IMR-90 (cell line): ENCODE measurements around the gene FAM110D. TPM values are rescaled to one million over a fixed set of nuclear protein-coding genes. Genes with fewer than 3 reads are reported as not detected.

Source experiments
- ATAC-seq: fragments of 200-7000 bp; cut with Tn5 transposase; 2 replicates; pipeline ENCODE4 v1.9.1; 2020; ENCODE audit warnings: low read depth, mild to moderate bottlenecking, moderate library complexity
- BruUV-seq: library from RNA; stranded (reverse); fragments of 400-500 nt; replicated peaks from 2 replicates; lab custom pipeline; 2021; lab: Mats Ljungman, UMichigan
- CTCF ChIA-PET: fragments of 300-600 bp; formaldehyde crosslinking; extraction: SDS; loops from one replicate; lab custom pipeline; 2021; ENCODE audit warnings: antibody characterized with exemption; lab: Yijun Ruan, JAX
- POLR2A ChIA-PET: fragments of 300-600 bp; sonication (Branson Sonifier 250); formaldehyde crosslinking; loops from one replicate; lab custom pipeline; 2022; ENCODE audit warnings: antibody characterized with exemption; ENCODE audit not compliant: unreplicated experiment; lab: Charles Lee
- DNase-seq: peaks from one replicate; pipeline ENCODE4 v3.0.0; 2013
- H2AFZ ChIP-seq: replicated peaks from 2 replicates; pipeline ENCODE3; 2013; ENCODE audit warnings: low read length, mild to moderate bottlenecking; ENCODE audit not compliant: poor library complexity
- H2AK5ac ChIP-seq: 2 replicates; pipeline ENCODE4 v1.6.1; 2013; ENCODE audit warnings: low read depth, low read length, inconsistent platforms
- H2AK9ac ChIP-seq: replicated peaks from 2 replicates; pipeline ENCODE3; 2013; ENCODE audit warnings: mild to moderate bottlenecking, low read depth, low read length, moderate library complexity; ENCODE audit not compliant: poor library complexity
- H2BK120ac ChIP-seq: 2 replicates; pipeline ENCODE4 v1.6.1; 2013; ENCODE audit warnings: low read depth, low read length, inconsistent platforms
- H2BK15ac ChIP-seq: 3 replicates; pipeline ENCODE4 v1.6.1; 2013; ENCODE audit warnings: low read depth, low read length, inconsistent platforms
- H2BK20ac ChIP-seq: 2 replicates; pipeline ENCODE4 v1.6.1; 2013; ENCODE audit warnings: low read depth, mild to moderate bottlenecking, inconsistent platforms, low read length, moderate library complexity
- H2BK5ac ChIP-seq: 2 replicates; pipeline ENCODE4 v1.6.1; 2013; ENCODE audit warnings: mild to moderate bottlenecking, low read depth, low read length, inconsistent platforms; ENCODE audit not compliant: poor library complexity, severe bottlenecking
- H3K14ac ChIP-seq: replicated peaks from 2 replicates; pipeline ENCODE4 v1.6.1; 2013; ENCODE audit warnings: low read depth, low read length, inconsistent platforms
- H3K18ac ChIP-seq: 2 replicates; pipeline ENCODE4 v1.6.1; 2013; ENCODE audit warnings: low read depth, low read length, control low read depth
- H3K23ac ChIP-seq: 2 replicates; pipeline ENCODE4 v1.6.1; 2013; ENCODE audit warnings: low read depth, low read length, inconsistent platforms
- H3K27ac ChIP-seq: 2 replicates; pipeline ENCODE4 v1.5.1; 2013; ENCODE audit warnings: mild to moderate bottlenecking, control low read depth, low read length; ENCODE audit not compliant: insufficient read depth
- H3K27me3 ChIP-seq: 2 replicates; pipeline ENCODE4 v1.6.1; 2013; ENCODE audit warnings: low read length; ENCODE audit not compliant: control insufficient read depth, insufficient read depth
- H3K36me3 ChIP-seq: 2 replicates; pipeline ENCODE4 v1.6.1; 2013; ENCODE audit warnings: low read length, mixed read lengths; ENCODE audit not compliant: control insufficient read depth, insufficient read depth
- H3K4ac ChIP-seq: 2 replicates; pipeline ENCODE4 v1.6.1; 2013; ENCODE audit warnings: low read depth, low read length, inconsistent platforms
- H3K4me1 ChIP-seq: 2 replicates; pipeline ENCODE4 v1.6.1; 2013; ENCODE audit warnings: low read length, mixed read lengths; ENCODE audit not compliant: control insufficient read depth, insufficient read depth
- H3K4me2 ChIP-seq: 2 replicates; pipeline ENCODE4 v1.6.1; 2013; ENCODE audit warnings: low read depth, mild to moderate bottlenecking, control low read depth, low read length, moderate library complexity
- H3K4me3 ChIP-seq: 2 replicates; pipeline ENCODE4 v1.5.1; 2013; ENCODE audit warnings: low read depth, mild to moderate bottlenecking, control low read depth, low read length, moderate library complexity; ENCODE audit not compliant: insufficient read depth
- H3K56ac ChIP-seq: 2 replicates; pipeline ENCODE4 v1.6.1; 2013; ENCODE audit warnings: low read length, inconsistent platforms; ENCODE audit not compliant: insufficient read depth; ENCODE audit errors: extremely low read depth
- H3K79me1 ChIP-seq, 2 experiments: 2 replicates each; pipeline ENCODE4 v1.6.1; 2013; ENCODE audit warnings: low read length in 2 of 2, inconsistent platforms in 1 of 2, low read depth in 1 of 2
- H3K9ac ChIP-seq: 2 replicates; pipeline ENCODE4 v1.6.1; 2013; ENCODE audit warnings: low read depth, low read length, control low read depth
- H3K9me1 ChIP-seq: 2 replicates; pipeline ENCODE4 v1.6.1; 2013; ENCODE audit warnings: low read length, inconsistent platforms; ENCODE audit not compliant: insufficient read depth
- H3K9me3 ChIP-seq: 2 replicates; pipeline ENCODE4 v1.6.1; 2013; ENCODE audit warnings: low read length; ENCODE audit not compliant: control insufficient read depth, insufficient read depth
- H4K20me1 ChIP-seq: 2 replicates; pipeline ENCODE4 v1.6.1; 2013; ENCODE audit warnings: low read length, inconsistent platforms; ENCODE audit not compliant: insufficient read depth
- H4K5ac ChIP-seq: 2 replicates; pipeline ENCODE4 v1.6.1; 2013; ENCODE audit warnings: mild to moderate bottlenecking, low read depth, low read length, control low read depth
- H4K8ac ChIP-seq, 2 experiments: 2 replicates each; pipeline ENCODE4 v1.6.1; 2013; ENCODE audit warnings: low read depth in 2 of 2, low read length in 2 of 2, control low read depth in 1 of 2, inconsistent platforms in 1 of 2
- H4K91ac ChIP-seq: 2 replicates; pipeline ENCODE4 v1.6.1; 2013; ENCODE audit warnings: low read depth, low read length, inconsistent platforms; ENCODE audit not compliant: insufficient read depth
- BHLHE40 ChIP-seq: fragments of 150-350 bp; IDR thresholded peaks from 2 replicates; pipeline ENCODE4 v1.6.1; 2016; ENCODE audit warnings: mild to moderate bottlenecking, low read depth, low read length
- CEBPB ChIP-seq: IDR thresholded peaks from 2 replicates; pipeline ENCODE4 v1.6.1; 2012; ENCODE audit warnings: low read depth, low read length, improper control_type of control experiment
- CHD1 ChIP-seq: IDR thresholded peaks from 2 replicates; pipeline ENCODE4 v1.6.1; 2012; ENCODE audit warnings: low read depth, low read length, improper control_type of control experiment
- FOS ChIP-seq: fragments of 150-350 bp; IDR thresholded peaks from 2 replicates; pipeline ENCODE4 v1.6.1; 2016; ENCODE audit warnings: low read depth, low read length
- MAZ ChIP-seq: IDR thresholded peaks from 2 replicates; pipeline ENCODE4 v1.6.1; 2012; ENCODE audit warnings: low read depth, mild to moderate bottlenecking, low read length, improper control_type of control experiment, moderate library complexity, borderline replicate concordance
- MXI1 ChIP-seq: IDR thresholded peaks from 2 replicates; pipeline ENCODE4 v1.6.1; 2012; ENCODE audit warnings: low read depth, mild to moderate bottlenecking, low read length, moderate library complexity, borderline replicate concordance
- NFE2L2 ChIP-seq: fragments of 150-350 bp; IDR thresholded peaks from 2 replicates; pipeline ENCODE4 v1.6.1; 2016; ENCODE audit warnings: low read depth, mild to moderate bottlenecking, low read length
- POLR2A ChIP-seq: IDR thresholded peaks from 2 replicates; pipeline ENCODE4 v1.6.1; 2012; ENCODE audit warnings: mild to moderate bottlenecking, low read depth, low read length
- RAD21 ChIP-seq: IDR thresholded peaks from 2 replicates; pipeline ENCODE4 v1.6.1; 2012; ENCODE audit warnings: low read length, improper control_type of control experiment
- RCOR1 ChIP-seq: IDR thresholded peaks from 2 replicates; pipeline ENCODE4 v1.6.1; 2012; ENCODE audit warnings: mild to moderate bottlenecking, low read length, improper control_type of control experiment; ENCODE audit not compliant: insufficient replicate concordance
- RFX5 ChIP-seq: IDR thresholded peaks from 2 replicates; pipeline ENCODE4 v1.8.0; 2012; ENCODE audit warnings: low read depth, mild to moderate bottlenecking, low read length, moderate library complexity
- SMC3 ChIP-seq: fragments of 150-350 bp; IDR thresholded peaks from 2 replicates; pipeline ENCODE4 v1.6.1; 2016; ENCODE audit warnings: low read depth, mild to moderate bottlenecking, antibody characterized with exemption, low read length, moderate library complexity
- WGBS, 2 experiments: methylation state at CpG; one replicate each; pipeline versions ENCODE4 v1.1.5 to v1.1.7; 2013; ENCODE audit warnings: missing lambda C conversion rate in 2 of 2; ENCODE audit not compliant: insufficient read length in 1 of 2; ENCODE audit errors: extremely low coverage in 2 of 2; 5-methylcytosine and 5-hydroxymethylcytosine counted together
- dilution Hi-C: fragments of 300-500 bp; cut with HindIII; formaldehyde crosslinking; loops from one replicate; pipeline ENCODE4 v1.14.3; 2018; ENCODE audit warnings: low sequenced_read_pairs; ENCODE audit not compliant: unreplicated experiment
- in situ Hi-C: fragments of 300-500 bp; cut with MboI; formaldehyde crosslinking; loops from 3 replicates; pipeline ENCODE4 v1.14.3; 2019; ENCODE audit warnings: low sequenced_read_pairs, inconsistent platforms, mixed read lengths
- intact Hi-C: fragments of 100-400 bp; cut with micrococcal nuclease; formaldehyde crosslinking; loops from 2 replicates; pipeline ENCODE4 v1.10.0; 2022
- polyA plus RNA-seq, 3 experiments: library from polyadenylated mRNA; depleted of rRNA; stranded (reverse); fragments of >200 nt; gene quantifications; 2 replicates each; pipeline ENCODE4 v1.2.3, GENCODE V29; 2012; ENCODE audit warnings: low replicate concordance in 1 of 3
- total RNA-seq: library from RNA; depleted of rRNA; stranded (reverse); fragments of >200 nt; gene quantifications from 2 replicates; pipeline ENCODE4 v1.2.3, GENCODE V29; 2012
- TF ChIP-seq, protein P1 (sequence below): fragments of 150-350 bp; IDR thresholded peaks from 2 replicates; pipeline ENCODE4 v1.6.1; 2016; ENCODE audit warnings: low read depth, mild to moderate bottlenecking, low read length, moderate library complexity, borderline replicate concordance
- TF ChIP-seq, protein P2 (sequence below): fragments of 150-350 bp; IDR thresholded peaks from 2 replicates; pipeline ENCODE4 v1.6.1; 2017; ENCODE audit warnings: mild to moderate bottlenecking, antibody characterized with exemption, low read length, low read depth
- TF ChIP-seq, protein P3 (sequence below): conservative IDR thresholded peaks from 2 replicates; pipeline ENCODE4 v1.5.1; 2012; ENCODE audit warnings: mild to moderate bottlenecking, low read depth, low read length, improper control_type of control experiment

FAM110D gene
- total and polyA plus RNA-seq, 2 of the 4 experiments (the other 2 are of a cell fraction): not detected

DNA sequence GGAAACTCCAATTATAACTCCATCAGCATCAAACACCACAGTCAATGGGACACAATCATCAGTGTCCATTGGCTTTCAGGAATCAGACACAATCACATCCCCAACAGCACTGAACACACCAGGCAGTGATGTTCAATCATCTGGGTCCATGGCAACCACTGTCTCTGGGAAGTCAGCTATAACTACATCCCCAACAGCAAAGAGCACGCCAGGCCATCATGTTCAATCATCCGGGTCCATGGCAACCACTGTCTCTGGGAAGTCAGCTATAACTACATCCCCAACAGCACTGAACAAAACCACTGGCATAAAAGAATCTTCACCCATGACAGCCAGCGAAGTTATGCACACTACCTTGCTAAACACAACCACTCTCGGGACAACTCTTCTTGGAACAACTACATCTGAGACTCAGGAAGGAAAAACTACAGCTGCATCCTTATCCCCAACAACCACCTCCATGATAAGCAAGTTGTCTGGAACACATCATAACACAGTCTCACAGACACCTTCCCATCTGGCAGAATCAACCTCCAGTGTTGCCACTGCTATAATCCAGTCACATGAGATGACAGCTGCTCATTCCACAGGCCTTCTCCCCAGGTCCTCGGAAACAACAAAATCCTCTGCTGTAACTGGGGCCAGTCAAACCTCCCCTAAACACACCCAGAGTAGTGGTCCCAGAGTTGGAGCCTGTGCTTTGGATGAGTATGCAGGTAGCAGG lies 51.4 kb downstream of the FAM110D start:
- CTCF ChIA-PET: no interaction called here
- no peak for ATAC-seq

More for the DNA sequence above, 51.4 kb downstream of the FAM110D start:
- in situ Hi-C loops: no loop called here
- H2BK20ac ChIP-seq: no peak overlapping the region
- no peak overlapping the region for H2AK5ac ChIP-seq
- H2BK120ac ChIP-seq: no peak overlapping the region
- no peak overlapping the region for H4K8ac ChIP-seq
- intact Hi-C loops: no loop called here
- BruUV-seq: no TSS peak
- H3K79me1 ChIP-seq: no peaks in the 10 kb centered on the region
- H2BK15ac ChIP-seq: no peak overlapping the region
- H2BK5ac ChIP-seq: no peak overlapping the region
- 72% methylated on average over 2 of the region's 5 CpGs; no CpG with 5 or more reads in 1 of the 2 experiments for WGBS, 2 experiments
- H3K23ac ChIP-seq: no peak overlapping the region
- no peak overlapping the region for H4K91ac ChIP-seq
- no peak for DNase-seq
- no peaks in the 10 kb centered on the region for H3K4me1 ChIP-seq
- H2AK9ac ChIP-seq: no peak overlapping the region
- H3K9me1 ChIP-seq: no peaks in the 10 kb centered on the region
- no peaks in the 10 kb centered on the region for H3K9me3 ChIP-seq
- H4K20me1 ChIP-seq: no peaks in the 10 kb centered on the region
- no peaks in the 10 kb centered on the region for H3K36me3 ChIP-seq
- peaks cover 26% of the 10 kb centered on the region for H3K27me3 ChIP-seq
- POLR2A ChIA-PET: no interaction called here
- H3K4me2 ChIP-seq: no peak overlapping the region
- no peak overlapping the region for H3K9ac ChIP-seq
- no peak overlapping the region for H3K14ac ChIP-seq
- H3K18ac ChIP-seq: no peak overlapping the region
- no peak for TF ChIP-seq NFE2L2
- TF ChIP-seq CHD1: no peak
- TF ChIP-seq RCOR1: no peak
- no peak for TF ChIP-seq CEBPB
- TF ChIP-seq FOS: no peak
- TF ChIP-seq, protein P1, sequence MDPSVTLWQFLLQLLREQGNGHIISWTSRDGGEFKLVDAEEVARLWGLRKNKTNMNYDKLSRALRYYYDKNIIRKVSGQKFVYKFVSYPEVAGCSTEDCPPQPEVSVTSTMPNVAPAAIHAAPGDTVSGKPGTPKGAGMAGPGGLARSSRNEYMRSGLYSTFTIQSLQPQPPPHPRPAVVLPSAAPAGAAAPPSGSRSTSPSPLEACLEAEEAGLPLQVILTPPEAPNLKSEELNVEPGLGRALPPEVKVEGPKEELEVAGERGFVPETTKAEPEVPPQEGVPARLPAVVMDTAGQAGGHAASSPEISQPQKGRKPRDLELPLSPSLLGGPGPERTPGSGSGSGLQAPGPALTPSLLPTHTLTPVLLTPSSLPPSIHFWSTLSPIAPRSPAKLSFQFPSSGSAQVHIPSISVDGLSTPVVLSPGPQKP: no peak
- TF ChIP-seq, protein P2, sequence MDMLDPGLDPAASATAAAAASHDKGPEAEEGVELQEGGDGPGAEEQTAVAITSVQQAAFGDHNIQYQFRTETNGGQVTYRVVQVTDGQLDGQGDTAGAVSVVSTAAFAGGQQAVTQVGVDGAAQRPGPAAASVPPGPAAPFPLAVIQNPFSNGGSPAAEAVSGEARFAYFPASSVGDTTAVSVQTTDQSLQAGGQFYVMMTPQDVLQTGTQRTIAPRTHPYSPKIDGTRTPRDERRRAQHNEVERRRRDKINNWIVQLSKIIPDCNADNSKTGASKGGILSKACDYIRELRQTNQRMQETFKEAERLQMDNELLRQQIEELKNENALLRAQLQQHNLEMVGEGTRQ: no peak
- TF ChIP-seq RFX5: no peak
- no peak for TF ChIP-seq MAZ
- no peak for TF ChIP-seq MXI1
- no peak for TF ChIP-seq RAD21
- no peak for TF ChIP-seq SMC3
- TF ChIP-seq, protein P3, sequence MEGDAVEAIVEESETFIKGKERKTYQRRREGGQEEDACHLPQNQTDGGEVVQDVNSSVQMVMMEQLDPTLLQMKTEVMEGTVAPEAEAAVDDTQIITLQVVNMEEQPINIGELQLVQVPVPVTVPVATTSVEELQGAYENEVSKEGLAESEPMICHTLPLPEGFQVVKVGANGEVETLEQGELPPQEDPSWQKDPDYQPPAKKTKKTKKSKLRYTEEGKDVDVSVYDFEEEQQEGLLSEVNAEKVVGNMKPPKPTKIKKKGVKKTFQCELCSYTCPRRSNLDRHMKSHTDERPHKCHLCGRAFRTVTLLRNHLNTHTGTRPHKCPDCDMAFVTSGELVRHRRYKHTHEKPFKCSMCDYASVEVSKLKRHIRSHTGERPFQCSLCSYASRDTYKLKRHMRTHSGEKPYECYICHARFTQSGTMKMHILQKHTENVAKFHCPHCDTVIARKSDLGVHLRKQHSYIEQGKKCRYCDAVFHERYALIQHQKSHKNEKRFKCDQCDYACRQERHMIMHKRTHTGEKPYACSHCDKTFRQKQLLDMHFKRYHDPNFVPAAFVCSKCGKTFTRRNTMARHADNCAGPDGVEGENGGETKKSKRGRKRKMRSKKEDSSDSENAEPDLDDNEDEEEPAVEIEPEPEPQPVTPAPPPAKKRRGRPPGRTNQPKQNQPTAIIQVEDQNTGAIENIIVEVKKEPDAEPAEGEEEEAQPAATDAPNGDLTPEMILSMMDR: no peak
- TF ChIP-seq BHLHE40: no peak
- no peak for TF ChIP-seq POLR2A
- no peak overlapping the region for H3K27ac ChIP-seq
- dilution Hi-C loops: no loop called here
- no peak overlapping the region for H3K4me3 ChIP-seq
- H2AFZ ChIP-seq: no peak overlapping the region
- H3K4ac ChIP-seq: no peak overlapping the region
- H3K56ac ChIP-seq: no peak overlapping the region
- no peak overlapping the region for H4K5ac ChIP-seq
